Pancreas (tissue), 10 donors: ENCODE measurements around the gene INPP4B. TPM values are rescaled to one million over a fixed set of nuclear protein-coding genes. Genes with fewer than 3 reads are reported as not detected.

ENCODE experiments used
- ATAC-seq, 4 donors: fragments of 200-7000 bp; cut with Tn5 transposase; one replicate each; pipeline versions ENCODE4 v1.8.0 to v1.9.1; 2020; ENCODE audit warnings: mild to moderate bottlenecking in 4 of 4, moderate library complexity in 4 of 4
- DNase-seq, 6 donors: peaks; one replicate each; pipeline ENCODE4 v3.0.0-alpha.2; 2020
- FAIRE-seq: peaks from 2 replicates; lab custom pipeline; 2012; peaks lifted over from hg19 to GRCh38; lab: Jason Lieb, UNC
- H3K27ac ChIP-seq, 4 donors: fragments of 200-600 bp; sonication (generic); 1 replicate in 3 of 4; 2 replicates in 1 of 4; pipeline versions ENCODE4 v1.5.0 to v1.8.0; 2020
- H3K27me3 ChIP-seq, 4 donors: fragments of 200-600 bp; one replicate each; pipeline ENCODE4 v1.8.0; 2021
- H3K36me3 ChIP-seq, 3 donors: fragments of 200-600 bp; sonication (generic) in 1 of 3; one replicate each; pipeline versions ENCODE4 v1.5.0 to v1.8.0; 2020 to 2021
- H3K4me1 ChIP-seq, 3 donors: fragments of 200-600 bp; one replicate each; pipeline ENCODE4 v1.8.0; 2021
- H3K4me3 ChIP-seq, 4 donors: fragments of 200-600 bp; sonication (generic) in 2 of 4; one replicate each; pipeline versions ENCODE4 v1.5.0 to v1.8.0; 2020 to 2021
- H3K9me3 ChIP-seq, 4 donors: fragments of 200-600 bp; one replicate each; pipeline ENCODE4 v1.8.0; 2021
- WGBS, 2 donors: extraction: QIAGEN DNeasy Blood & Tissue Kit; methylation state at CpG; one replicate each; pipeline ENCODE4 v1.1.7; 2013; 5-methylcytosine and 5-hydroxymethylcytosine counted together
- intact Hi-C, 3 donors: fragments of 100-400 bp; cut with DNase I; formaldehyde crosslinking; loops; one replicate each; pipeline versions ENCODE4 v1.11.1 to v1.14.2; 2022
- polyA plus RNA-seq, 2 donors: library from polyadenylated mRNA; stranded (reverse); fragments of 200-250 nt; gene quantifications; one replicate each; pipeline ENCODE4 v1.2.3, GENCODE V29; 2013
- total RNA-seq, 6 donors: library from RNA; stranded (reverse); fragmentation: NEBNext Ultra II Directional in 4 of 6; extraction: Animal tissue kit (Norgen Biotek cat#: 25700) in 4 of 6; gene quantifications; one replicate each; pipeline versions ENCODE4 v1.2.1 to v1.2.4, GENCODE V29; 2021 to 2023
- TF ChIP-seq, protein P1 (sequence below), 4 donors: fragments of 200-600 bp; sonication (generic) in 3 of 4; IDR thresholded peaks; one replicate each; pipeline versions ENCODE4 v1.5.0 to v1.8.0; 2021; ENCODE audit warnings: antibody characterized with exemption in 4 of 4
- donor health status: healthy with polysubstance abuse.
- donor health status: DM: no; HTN: no; CAD: no; lungs with moderate emphysema.
- donor health status: DM: no; HTN: no; CAD: no.
- donor health status: control.
- donor health status: control.
- donor health status: Bipolar disorder and iron deficiency.
- donor health status: DM: yes; HTN: yes; CAD: no.
- donor health status: DM: no; HTN: no; CAD: no.
- donor health status: DM: no; HTN: no; CAD: no.
- donor health status: DM: yes; HTN: yes; CAD: no.

The INPP4B gene
- total and polyA plus RNA-seq, 8 donors, result 1.2 to 12.9 (median 5.5) TPM

DNA sequence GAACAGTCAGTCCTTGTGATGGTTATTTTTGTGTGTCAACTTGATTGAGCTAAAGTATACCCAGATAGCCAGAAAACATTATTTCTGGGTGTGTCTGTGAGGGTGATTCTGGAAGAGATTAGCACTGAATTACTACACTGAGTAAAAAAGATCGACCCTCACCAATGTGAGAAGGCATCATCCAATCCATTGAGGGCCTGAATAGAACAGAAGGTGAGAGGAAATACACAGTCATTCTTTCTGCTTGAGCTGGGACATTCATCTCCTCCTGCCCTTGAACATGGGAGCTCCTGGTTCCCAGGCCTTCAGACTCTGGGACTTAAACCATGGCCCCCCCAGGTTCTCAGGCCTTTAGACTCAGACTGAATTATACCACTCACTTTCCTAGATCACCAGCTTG, 22.3 kb downstream of the INPP4B start:
- FAIRE-seq, result no peak
- Histone ChIP-seq H3K4me3 (no peak overlapping the region), H3K36me3 (no peaks in the 10 kb centered on the region), H3K9me3 (no peaks in the 10 kb centered on the region), H3K27ac (no peak overlapping the region), H3K4me1 (no peaks in the 10 kb centered on the region), H3K27me3 (no peaks in the 10 kb centered on the region)
- intact Hi-C loops, result no loop called here
- no peak for ATAC-seq
- TF ChIP-seq, protein P1, sequence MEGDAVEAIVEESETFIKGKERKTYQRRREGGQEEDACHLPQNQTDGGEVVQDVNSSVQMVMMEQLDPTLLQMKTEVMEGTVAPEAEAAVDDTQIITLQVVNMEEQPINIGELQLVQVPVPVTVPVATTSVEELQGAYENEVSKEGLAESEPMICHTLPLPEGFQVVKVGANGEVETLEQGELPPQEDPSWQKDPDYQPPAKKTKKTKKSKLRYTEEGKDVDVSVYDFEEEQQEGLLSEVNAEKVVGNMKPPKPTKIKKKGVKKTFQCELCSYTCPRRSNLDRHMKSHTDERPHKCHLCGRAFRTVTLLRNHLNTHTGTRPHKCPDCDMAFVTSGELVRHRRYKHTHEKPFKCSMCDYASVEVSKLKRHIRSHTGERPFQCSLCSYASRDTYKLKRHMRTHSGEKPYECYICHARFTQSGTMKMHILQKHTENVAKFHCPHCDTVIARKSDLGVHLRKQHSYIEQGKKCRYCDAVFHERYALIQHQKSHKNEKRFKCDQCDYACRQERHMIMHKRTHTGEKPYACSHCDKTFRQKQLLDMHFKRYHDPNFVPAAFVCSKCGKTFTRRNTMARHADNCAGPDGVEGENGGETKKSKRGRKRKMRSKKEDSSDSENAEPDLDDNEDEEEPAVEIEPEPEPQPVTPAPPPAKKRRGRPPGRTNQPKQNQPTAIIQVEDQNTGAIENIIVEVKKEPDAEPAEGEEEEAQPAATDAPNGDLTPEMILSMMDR (IDR thresholded peaks at IDR 0.05), result no peak
- WGBS, 2 donors, result 68 to 78% methylated on average over 1 of the region's 1 CpG
- DNase-seq, result no peak

DNA sequence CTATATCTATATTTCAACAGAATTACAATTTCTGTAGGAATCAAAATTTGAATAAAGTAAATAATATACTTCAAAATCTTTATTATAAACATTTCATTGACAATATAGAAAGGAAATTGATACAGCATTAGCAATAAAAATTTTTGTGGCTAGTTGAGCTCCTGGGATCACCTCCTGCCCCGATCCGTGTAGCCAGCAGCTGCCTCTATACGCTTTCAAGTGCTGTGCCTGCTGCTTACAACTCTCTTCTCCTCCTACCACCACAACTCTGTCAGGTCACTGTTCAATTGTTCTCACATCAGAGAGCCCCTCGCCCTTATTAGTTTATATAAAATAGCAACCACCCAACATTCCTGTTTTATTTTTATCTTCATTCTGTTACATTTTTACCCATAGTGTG, 27.6 kb downstream of the INPP4B start:
- WGBS, 2 donors, result 75 to 90% methylated on average over 4 of the region's 4 CpGs
- no peak for FAIRE-seq
- intact Hi-C loops, result no loop called here

DNA sequence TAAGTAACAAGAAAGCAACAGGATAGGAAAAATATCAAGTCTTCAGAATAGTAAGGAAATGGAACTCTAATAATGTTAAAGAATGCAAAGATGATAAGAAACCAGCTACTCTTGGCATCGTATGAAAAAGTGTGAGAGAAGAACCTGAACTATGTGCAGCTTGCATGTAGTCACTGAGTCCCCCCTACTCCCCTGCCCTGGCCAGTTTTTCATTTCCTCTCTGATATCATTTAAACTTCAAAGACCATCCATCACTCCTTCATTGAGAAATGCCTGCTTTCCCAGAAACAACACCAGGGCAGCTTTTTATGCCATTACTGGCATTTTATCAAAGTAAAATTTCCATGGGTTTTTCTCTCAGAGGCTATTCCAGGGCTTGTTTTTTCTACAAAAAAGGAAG, 28.1 kb downstream of the INPP4B start:
- FAIRE-seq (no peak), DNase-seq (no peak), ATAC-seq (peak in 2 of 4 donors; percentile 23 to 51)
- H3K9me3 ChIP-seq, result no peaks in the 10 kb centered on the region
- intact Hi-C loops, result no loop called here
- TF ChIP-seq, protein P1 (IDR thresholded peaks at IDR 0.05), result no peak
- H3K4me3 ChIP-seq, result no peak overlapping the region
- 10 to 12% methylated on average over 1 of the region's 1 CpG for WGBS, 2 donors
- H3K4me1 ChIP-seq, result peaks cover 0 to 4% (median 0%) of the 10 kb centered on the region in 3 donors
- H3K27me3 ChIP-seq, result no peaks in the 10 kb centered on the region
- peak overlapping the region in 1 of 4 donors; percentile 46 for H3K27ac ChIP-seq
- H3K36me3 ChIP-seq, result no peaks in the 10 kb centered on the region

More for the DNA sequence above, 27.6 kb downstream of the INPP4B start:
- Histone ChIP-seq H3K27ac (peak overlapping the region in 1 of 4 donors; percentile 46), H3K9me3 (no peaks in the 10 kb centered on the region), H3K4me3 (no peak overlapping the region), H3K27me3 (no peaks in the 10 kb centered on the region), H3K36me3 (no peaks in the 10 kb centered on the region), H3K4me1 (peaks cover 0 to 4% (median 0%) of the 10 kb centered on the region in 3 donors)
- DNase-seq (no peak), ATAC-seq (no peak)
- TF ChIP-seq, protein P1 (IDR thresholded peaks at IDR 0.05), result no peak

DNA sequence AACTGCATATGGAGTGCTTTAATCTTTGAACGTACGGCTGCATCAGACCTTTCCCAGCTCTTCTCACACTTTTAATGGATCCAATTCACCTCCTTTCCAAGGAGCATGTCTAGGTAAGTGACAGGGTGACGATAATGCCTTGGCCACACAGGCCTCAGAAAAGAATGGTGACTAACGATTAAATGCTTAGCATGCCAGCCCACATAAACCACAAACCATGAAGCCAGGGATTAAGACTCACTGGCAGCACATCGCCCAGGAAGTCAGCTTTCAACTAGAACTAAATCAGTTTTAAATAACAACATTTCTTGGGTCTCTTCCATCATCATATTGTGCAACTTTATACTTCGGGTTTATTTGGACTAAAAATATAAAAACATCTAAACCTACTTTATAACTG, 28.7 kb downstream of the INPP4B start:
- Histone ChIP-seq H3K9me3 (no peaks in the 10 kb centered on the region), H3K27ac (peak overlapping the region in 1 of 4 donors; percentile 46), H3K27me3 (no peaks in the 10 kb centered on the region), H3K4me1 (peaks cover 0 to 4% (median 0%) of the 10 kb centered on the region in 3 donors), H3K36me3 (no peaks in the 10 kb centered on the region), H3K4me3 (no peak overlapping the region)
- ATAC-seq (peak in 3 of 4 donors; percentile 58 to 69 (median 68)), FAIRE-seq (no peak), DNase-seq (no peak)
- intact Hi-C loops, result no loop called here
- TF ChIP-seq, protein P1 (IDR thresholded peaks at IDR 0.05), result no peak
- 51 to 53% methylated on average over 6 of the region's 6 CpGs for WGBS, 2 donors

DNA sequence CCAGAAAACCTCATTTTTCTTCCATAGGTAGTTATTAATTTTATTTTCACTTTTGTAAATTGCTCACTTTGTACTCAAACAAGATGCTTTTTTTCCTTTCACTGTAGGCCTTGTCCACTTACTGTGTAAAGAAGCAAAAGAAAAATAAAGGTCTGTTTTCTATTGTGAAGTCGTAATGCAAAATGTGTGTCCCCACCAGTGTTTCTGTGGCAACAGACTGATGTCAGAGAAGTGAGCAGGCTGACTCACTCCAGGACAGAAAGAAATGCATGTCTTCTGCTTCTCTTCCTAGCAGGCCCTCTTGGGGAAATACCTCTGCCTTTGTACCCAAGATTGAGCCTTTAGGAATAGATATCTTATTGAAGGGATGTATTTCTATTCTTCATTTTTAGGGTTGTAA, 30.3 kb downstream of the INPP4B start:
- Histone ChIP-seq H3K36me3 (no peaks in the 10 kb centered on the region), H3K27ac (no peak overlapping the region), H3K4me3 (no peak overlapping the region), H3K9me3 (no peaks in the 10 kb centered on the region), H3K27me3 (no peaks in the 10 kb centered on the region), H3K4me1 (peaks cover 0 to 4% (median 0%) of the 10 kb centered on the region in 3 donors)
- 20 to 48% methylated on average over 1 of the region's 1 CpG for WGBS, 2 donors
- TF ChIP-seq, protein P1 (IDR thresholded peaks at IDR 0.05), result no peak
- peak in 1 of 4 donors; percentile 37 for ATAC-seq
- no peak for FAIRE-seq
- no peak for DNase-seq
- intact Hi-C loops, result no loop called here
